OCI-LY1 (cell line): ENCODE results near the gene GALNT17.

Experiments used
- CTCF ChIP-seq: fragments of 200-600 bp; sonication (generic), shearing (Covaris generic); IDR thresholded peaks from 2 replicates; pipeline ENCODE4 v1.5.1; 2017; ENCODE audit warnings: mild to moderate bottlenecking, antibody characterized with exemption, low read length, moderate library complexity, mixed read lengths
- EZH2 ChIP-seq: fragments of 200-600 bp; sonication (generic), shearing (Covaris generic); IDR thresholded peaks from 2 replicates; pipeline ENCODE4 v1.8.0; 2017; ENCODE audit warnings: borderline replicate concordance, mixed run types, mild to moderate bottlenecking, antibody characterized with exemption, low read length, moderate library complexity, mixed read lengths

- TF ChIP-seq EZH2, result no peak
- no peak for TF ChIP-seq CTCF
These were observed 158.5 kb downstream of the GALNT17 start for GRCh38 chr7:71290452-71290851.
